ENCODE results near the gene S100A5.

The S100A5 gene

GRCh38 chr1:153487707-153488106, 53.0 kb downstream of the S100A5 start:
- no peak for DNase-seq (ENCODE audit: low read depth)
- no peak for TF ChIP-seq CTCF (IDR thresholded peaks at IDR 0.05; ENCODE audit: control insufficient read depth, extremely low read depth, insufficient read depth)
- no peak overlapping the region for H3K4me3 ChIP-seq (ENCODE audit: low read depth, low read length)
